ENCODE results near the gene C1orf94.

The C1orf94 gene, protein sequence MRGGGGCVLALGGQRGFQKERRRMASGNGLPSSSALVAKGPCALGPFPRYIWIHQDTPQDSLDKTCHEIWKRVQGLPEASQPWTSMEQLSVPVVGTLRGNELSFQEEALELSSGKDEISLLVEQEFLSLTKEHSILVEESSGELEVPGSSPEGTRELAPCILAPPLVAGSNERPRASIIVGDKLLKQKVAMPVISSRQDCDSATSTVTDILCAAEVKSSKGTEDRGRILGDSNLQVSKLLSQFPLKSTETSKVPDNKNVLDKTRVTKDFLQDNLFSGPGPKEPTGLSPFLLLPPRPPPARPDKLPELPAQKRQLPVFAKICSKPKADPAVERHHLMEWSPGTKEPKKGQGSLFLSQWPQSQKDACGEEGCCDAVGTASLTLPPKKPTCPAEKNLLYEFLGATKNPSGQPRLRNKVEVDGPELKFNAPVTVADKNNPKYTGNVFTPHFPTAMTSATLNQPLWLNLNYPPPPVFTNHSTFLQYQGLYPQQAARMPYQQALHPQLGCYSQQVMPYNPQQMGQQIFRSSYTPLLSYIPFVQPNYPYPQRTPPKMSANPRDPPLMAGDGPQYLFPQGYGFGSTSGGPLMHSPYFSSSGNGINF

GRCh38 chr1:34176830-34177603, at the start of gene C1orf94:
Gene C1orf94, plus strand, starts transcription at chr1:34176907. Its CDS starts 883 bp downstream, at chr1:34177790.
- DNase-seq, result no peak

- DNase-seq, result no peak
These were observed 49.4 kb upstream of the C1orf94 start for GRCh38 chr1:34127006-34128000.

DNA sequence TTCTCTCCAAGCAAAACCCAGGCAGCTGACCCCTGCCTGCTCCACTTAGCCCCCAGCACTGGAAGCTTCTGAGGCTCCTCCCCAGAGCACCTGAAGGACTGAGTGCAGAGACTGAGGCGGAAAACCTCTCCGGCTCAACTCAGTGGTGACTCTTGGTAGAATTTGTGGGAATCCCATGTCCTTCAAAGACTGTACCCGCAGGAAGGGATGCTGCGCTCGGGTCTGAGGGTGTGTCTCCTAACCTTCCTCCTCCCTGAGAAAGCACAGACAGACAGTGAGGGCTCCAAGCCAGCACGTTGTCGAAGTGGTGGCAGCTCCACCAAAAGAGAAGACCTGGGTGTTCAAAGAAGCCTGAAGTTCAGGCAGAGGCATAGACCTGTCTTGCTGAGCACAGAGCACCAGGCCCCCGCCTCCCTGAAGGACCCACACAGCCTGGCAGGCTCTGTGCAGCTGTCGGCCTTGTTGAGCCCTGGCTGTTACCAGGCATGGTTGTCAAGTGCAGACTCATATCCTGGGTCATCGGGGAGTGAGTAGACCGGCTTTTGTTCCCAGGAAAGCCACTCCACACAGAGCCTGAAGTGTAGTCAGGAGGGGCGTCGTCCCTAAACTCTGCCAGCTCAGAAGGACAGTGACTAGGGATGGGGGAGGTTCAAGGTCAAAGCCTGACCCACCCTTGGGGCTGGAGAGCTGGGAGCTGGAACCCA, 48.4 kb upstream of the C1orf94 start:
- DNase-seq, result no peak

- DNase-seq, result no peak
These were observed 47.1 kb upstream of the C1orf94 start for GRCh38 chr1:34129630-34130029.

GRCh38 chr1:34130306-34130705, 46.4 kb upstream of the C1orf94 start:
- DNase-seq, result no peak

- no peak for DNase-seq
These were observed 45.1 kb upstream of the C1orf94 start for GRCh38 chr1:34131396-34132160.

DNA sequence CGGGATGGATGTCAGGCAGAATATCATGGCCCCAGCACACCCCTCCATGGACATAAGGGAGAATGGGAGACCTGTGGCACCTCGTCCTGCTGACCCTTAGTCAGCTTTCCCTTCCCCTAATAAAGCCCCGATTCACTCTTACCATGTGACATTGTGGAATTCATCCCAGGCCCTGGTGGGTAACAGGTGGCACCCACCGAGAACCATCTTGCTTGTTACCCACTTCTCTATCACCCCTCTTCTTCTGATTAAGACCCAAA, 44.6 kb upstream of the C1orf94 start:
- no peak for DNase-seq

- no peak for DNase-seq
These were observed 39.3 kb upstream of the C1orf94 start for GRCh38 chr1:34137411-34137810.

GRCh38 chr1:34140011-34140676, 36.6 kb upstream of the C1orf94 start:
- no peak for DNase-seq

DNA sequence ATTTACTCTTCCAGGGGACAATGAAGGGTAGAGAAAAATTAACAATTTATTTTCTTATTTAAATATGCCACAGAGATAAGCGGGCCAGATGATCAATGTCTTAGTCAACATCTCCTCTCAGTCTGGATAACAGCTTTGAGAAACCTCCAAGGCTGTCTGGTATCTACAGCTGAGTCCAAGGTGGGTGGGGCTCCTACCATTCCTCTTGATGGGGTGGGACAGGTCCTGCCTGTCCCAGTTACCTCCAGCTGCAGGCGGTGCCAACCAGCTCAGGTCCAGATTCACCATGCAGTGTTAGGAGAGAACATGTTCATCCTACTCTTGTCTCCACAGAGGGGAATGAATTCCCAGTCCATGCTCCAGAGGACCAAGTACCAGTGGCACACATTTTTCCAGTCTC, 32.7 kb upstream of the C1orf94 start:
- DNase-seq, result no peak

DNA sequence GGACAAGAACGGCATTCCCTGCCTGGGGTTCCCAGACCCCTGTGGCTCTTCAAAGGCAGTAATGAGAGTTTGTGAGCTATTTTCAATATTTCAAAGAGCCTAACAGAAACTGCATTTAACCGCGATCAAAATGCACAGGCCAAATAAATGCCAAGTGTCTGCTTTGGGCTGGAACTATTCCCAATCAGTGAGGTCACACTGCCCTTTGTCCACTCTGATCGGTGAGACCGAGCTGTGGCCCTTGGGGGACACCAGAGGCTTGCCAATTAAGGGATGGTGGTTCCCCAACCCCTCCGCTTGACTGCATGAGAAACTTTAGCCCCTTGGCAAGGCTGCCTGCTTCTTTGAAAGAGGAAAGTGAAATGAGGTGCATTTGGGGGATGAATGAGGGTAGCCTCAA, 31.9 kb upstream of the C1orf94 start:
- DNase-seq, result no peak

GRCh38 chr1:34147301-34147700, 29.4 kb upstream of the C1orf94 start:
- peak; percentile 97 for DNase-seq

DNA sequence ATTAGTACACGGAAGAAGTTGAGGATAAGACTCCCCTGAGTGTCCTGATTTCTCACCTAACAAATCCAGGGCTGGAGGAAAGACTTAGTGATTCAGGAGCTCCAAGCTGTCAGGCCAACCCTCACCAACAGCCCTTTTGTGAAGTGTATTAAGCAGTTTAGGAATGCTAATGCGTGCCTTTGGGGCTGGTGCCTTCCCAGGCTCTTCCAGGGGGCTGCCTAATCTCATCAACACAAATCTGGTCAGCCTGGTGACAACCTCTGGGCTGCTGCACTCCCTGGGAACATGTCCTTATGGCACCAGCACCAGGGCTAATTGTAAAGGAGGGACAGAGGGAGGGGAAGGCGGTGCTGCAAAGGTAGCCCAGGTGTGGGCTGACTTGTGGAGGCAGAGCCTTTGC, 27.2 kb upstream of the C1orf94 start:
- no peak for DNase-seq

DNA sequence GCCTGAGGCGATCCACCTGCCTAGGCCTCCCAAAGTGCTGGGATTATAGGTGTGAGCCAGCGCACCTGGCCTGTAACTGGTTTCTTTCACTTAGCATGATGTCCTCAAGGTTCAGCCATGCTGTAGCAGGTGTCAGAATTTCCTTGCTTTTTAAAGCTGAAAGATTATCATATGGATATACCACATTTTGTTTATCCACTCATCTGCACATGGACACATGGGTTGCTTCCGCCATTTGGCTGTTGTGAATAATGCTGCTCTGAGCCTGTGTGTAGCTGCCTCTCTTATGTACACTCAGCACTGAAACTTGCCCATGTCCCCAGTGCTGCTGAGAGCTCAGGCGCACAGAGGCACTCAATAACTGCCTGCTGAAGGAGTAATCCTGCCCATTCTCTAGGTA, 23.5 kb upstream of the C1orf94 start:
- DNase-seq, result no peak

- no peak for DNase-seq
These were observed 20.8 kb upstream of the C1orf94 start for GRCh38 chr1:34155860-34156259.

DNA sequence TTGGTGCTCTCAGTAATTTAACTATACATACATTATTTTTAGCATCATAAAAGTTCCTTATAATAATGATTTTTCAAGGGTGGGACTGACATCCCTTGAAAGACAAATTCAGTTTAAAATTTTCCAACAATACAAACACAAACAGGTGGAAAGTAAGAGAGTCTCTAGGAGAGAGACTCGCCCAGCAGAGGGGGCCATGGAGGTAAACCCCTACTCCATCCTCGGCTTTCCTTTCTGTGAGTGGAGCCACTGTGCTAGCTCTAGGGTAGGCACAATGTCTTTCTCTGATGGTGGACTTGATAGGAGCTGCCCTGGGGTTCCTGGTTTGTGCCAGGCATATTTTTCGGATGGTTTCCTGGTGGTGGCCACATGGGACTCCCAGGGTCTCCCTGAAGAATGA, 20.0 kb upstream of the C1orf94 start:
- no peak for DNase-seq

- peak; percentile 96 for DNase-seq
These were observed 13.6 kb upstream of the C1orf94 start for GRCh38 chr1:34162852-34163766.

DNA sequence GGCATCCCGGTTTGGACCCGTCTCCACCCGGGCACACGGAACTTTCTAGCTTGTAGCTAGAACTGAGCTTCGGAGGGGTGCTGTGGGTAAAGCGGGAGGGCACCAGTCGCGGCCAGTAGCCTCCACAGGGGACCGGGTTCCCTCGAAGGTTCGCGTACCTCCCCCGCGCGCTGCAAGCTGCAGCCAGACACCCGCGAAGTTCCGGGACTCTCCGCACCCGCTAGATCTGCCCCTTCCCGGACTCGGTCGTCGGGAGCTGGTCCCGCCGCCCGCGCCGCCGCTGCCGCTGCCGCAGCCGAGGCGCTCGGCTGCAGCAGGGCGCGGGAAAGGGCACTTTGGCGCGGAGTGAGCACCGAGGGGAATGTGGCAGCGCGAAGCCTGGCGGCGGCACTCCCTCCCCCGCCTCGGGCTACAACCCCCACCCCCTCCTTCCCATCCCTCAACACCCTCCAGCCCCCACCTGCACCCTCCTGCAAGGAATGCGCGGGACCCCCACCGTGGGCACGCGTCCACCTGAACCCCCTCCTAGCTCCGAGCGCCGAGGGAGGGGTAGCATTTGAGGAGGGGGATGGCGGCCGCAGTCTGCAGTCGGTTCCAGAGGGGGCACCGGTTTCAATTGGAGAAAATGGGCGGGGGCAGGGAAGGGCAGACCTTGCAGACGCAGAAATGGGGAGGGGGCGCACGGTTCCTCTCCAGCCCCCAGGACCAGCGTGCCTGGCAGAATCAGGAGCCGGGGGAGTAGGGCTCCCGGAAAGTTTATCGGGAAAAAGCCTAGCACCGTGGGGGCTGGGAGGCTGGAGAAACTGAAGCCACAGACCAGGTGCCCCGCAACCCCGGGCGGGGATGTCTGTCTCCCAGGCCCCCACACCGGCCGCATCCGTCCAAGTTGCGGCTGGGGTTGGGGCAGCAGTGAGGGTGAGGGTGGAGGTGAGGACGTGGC, 12.6 kb upstream of the C1orf94 start:
- peak; percentile 82 for DNase-seq
